ENCODE measurements around the gene ARHGEF39.
"Not testable (repeated sequence)": the region's sequence is repeated elsewhere in the genome, so short reads cannot be mapped to it uniquely, and the experiment has no call there.

- not testable (repeated sequence) for TF ChIP-seq POLR2A, POLR2AphosphoS5 (IDR thresholded peaks at IDR 0.05; ENCODE audit: low read depth, low read length)
Observed at GRCh38 chr9:35612066-35612465, 52.9 kb downstream of the ARHGEF39 start.
